Dermis blood vessel endothelial cell (primary cell): ENCODE measurements around the gene OR2AG1. TPM values are rescaled to one million over a fixed set of nuclear protein-coding genes. Genes with fewer than 3 reads are reported as not detected.
A peak's percentile ranks its signal among the peaks of the same experiment; 100 is the strongest.
"Not testable (repeated sequence)": the region's sequence is repeated elsewhere in the genome, so short reads cannot be mapped to it uniquely, and the experiment has no call there.

Experiments
- DNase-seq: peaks from one replicate; pipeline ENCODE4 v3.0.0; 2010
- total RNA-seq: library from RNA; depleted of rRNA; stranded (reverse); fragments of >200 nt; gene quantifications from 2 replicates; pipeline ENCODE4 v1.2.3, GENCODE V29; 2014

OR2AG1 gene
- total RNA-seq, 1 donor from 2014 or later: not detected

- no peak for DNase-seq
Measured at GRCh38 chr11:6794639-6795038, 11.8 kb downstream of the OR2AG1 start.

- no peak for DNase-seq
Measured at GRCh38 chr11:6799402-6799801, 16.6 kb downstream of the OR2AG1 start, which contains the start of gene OR6A2. OR6A2 (minus strand) TSS chr11:6799689; CDS start chr11:6795708, 3,981 bp downstream.

DNA sequence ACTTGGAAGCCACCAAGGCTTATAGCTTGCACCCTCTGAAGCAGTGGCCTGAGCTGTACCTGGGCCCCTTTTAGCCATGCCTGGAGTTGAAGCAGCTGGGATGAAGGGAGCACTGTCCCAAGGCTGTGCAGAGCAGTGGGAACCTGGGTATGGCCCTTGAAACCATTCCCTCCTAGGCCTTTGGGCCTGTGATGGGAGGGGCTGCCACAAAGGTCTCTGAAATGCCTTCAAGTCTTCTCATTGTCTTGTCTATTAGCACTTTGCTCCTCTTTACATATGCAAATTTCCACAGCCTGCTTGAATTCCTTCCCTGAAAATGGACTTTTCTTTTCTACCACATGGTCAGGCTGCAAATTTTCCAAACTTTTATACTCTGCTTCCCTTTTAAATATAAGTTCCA is 18.3 kb downstream of the OR2AG1 start:
- not testable (repeated sequence) for DNase-seq

DNA sequence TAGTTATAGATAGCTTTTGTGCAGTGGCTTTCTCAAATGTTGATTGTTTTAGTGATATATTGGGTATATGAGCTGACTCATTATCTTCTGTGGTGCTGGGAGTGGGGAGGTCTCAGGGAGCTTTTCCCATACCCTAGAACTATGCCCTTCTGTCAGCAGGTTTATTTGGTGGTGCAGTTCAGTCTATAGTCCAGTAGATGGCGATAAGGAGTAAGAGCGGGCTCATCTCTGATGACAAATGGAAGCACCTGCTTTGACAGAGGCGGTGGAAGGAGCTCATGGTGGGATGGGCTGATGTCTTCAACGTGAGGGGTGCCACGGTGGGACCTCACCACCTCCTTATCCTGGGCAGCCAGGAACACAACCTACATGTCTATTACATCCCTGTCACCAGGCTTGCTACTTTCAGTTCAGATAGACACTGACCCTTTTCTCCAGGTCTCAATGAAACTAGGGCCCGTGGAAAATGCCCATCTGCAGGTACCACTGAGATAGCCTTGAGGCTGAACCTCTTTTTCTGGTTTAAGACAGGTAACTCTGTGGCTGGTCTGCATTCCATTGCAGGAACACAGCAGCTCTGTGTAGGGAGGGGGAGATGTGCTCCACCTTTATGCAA is 29.7 kb downstream of the OR2AG1 start:
- peak; percentile 68 for DNase-seq

DNA sequence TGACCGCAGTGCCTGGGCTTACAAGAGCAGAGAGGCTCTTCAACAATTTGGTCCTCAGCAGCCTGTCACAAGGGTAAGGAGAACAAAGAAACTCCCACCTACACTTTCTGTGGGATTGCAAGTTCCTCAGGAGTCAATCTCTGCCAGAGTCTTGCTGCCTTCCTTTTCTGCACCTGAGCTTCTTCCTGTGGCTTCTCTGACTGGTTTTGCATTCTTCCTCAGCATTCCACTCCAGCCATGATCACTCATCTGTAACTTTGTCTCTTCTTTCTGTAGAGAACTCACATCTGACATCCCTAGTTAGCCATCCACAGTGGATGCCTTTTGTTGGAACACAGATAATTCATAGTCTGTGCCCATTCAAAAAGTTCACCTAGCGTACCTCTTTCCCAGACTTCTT is 30.8 kb downstream of the OR2AG1 start:
- DNase-seq: no peak

GRCh38 chr11:6817694-6818093 is 34.9 kb downstream of the OR2AG1 start:
- no peak for DNase-seq

DNA sequence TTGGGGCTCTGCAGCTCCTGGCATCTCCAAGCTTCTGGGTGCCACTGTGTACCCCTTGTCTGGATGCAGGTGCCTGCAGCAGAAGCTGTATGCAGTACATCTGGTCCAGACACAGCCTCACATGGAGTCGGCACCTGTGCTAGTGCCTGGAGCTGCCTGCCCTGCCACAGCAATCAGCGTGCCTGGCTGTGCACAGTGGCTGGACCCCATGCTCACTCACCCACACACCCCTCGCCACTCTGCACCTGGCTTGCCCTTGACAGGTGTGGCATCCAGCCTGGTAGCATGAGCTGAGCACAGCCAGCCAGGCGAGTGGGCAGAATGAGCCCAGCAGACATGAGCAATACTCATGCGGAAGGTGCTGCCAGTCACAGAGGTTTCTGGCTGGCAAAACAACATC is 36.1 kb downstream of the OR2AG1 start:
- no peak for DNase-seq

DNA sequence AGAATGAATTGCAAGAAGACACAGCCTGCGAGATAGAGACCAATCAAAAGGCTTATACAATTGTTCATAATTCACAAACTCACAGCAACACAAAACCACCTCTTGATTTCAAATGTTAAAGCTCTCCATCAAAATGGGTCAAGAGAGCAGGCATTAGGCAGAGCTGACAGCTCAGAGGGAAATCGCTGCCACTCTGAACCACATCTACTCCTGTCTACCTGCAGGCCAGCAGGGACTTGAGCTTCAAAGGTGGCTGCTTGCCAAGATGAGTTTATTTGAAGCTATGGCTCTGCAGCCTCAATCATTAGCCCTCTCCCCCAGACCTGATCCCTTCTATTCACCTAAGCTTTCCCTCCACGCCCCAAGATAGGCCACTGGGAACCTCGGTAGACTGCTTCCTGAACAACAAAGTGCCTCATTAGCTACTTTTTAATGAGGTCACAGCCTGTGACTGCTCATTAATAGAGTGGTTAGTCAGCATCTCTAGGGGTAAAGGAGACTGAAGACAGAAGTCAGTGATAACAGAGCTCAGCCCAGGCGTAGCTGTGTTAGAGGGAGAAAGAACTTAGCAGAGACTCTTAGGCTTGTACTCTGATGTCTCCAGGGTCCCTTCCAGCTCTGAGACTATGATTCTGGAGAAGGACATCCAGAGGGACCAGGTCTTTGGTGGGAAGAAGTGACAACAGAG is 41.5 kb downstream of the OR2AG1 start:
- DNase-seq: no peak

DNA sequence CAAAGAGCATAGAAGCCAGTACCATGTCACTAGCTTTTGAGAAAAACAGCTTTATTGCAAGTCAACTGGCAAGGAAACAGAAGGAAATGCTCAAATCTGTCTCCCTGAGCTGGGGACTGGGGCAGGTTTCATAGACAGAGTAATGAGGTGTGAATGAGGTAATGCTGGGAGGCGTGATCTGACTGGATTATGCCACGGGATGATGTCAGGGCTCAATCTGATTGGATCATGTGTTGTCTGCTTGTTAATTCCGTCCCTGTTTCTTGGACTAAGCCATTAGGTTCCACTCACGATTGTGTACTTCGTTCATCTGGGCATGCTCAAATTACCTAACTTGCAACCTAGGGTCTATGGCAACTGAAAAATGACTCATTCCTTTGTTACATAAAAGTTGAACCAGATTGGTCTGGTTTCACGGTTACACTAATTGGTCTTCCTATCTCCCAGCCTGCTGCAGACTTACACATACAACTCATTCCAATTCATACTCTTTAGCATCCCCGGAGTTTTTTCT is 42.5 kb downstream of the OR2AG1 start:
- no peak for DNase-seq

GRCh38 chr11:6828103-6828502 is 45.3 kb downstream of the OR2AG1 start:
- no peak for DNase-seq

DNA sequence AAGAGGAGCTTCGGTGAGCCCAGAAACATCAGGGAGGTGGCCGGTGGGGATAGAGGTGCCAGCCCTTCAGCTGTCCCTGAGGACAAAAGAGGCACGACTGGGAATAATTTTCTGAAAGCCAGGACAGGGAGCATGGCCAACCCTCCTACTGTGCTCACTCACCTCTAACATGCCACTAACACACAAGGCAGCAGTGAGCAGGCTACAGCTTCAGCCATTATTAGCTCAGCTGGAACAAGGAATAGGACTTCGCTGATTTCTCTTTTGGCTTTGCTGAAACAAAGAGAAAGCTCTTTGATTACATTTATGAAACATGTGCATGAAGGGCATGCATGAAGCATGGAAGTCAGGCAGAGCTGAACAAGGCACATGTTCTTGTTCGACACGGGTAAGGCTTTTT is 50.5 kb downstream of the OR2AG1 start:
- no peak for DNase-seq

- no peak for DNase-seq
Measured at GRCh38 chr11:6834021-6834420, 51.2 kb downstream of the OR2AG1 start.

Other genes with a start within 250 kb of the OR2AG1 start
- gene RRP8, start 179.4 kb upstream of the OR2AG1 start, total RNA-seq: 15.1 and 16.0 TPM in 2 replicates
- 163 and 202 TPM in 2 replicates for gene ILK, start 179.2 kb upstream of the OR2AG1 start, total RNA-seq
- 27.5 and 34.2 TPM in 2 replicates for gene TAF10, start 170.8 kb upstream of the OR2AG1 start, total RNA-seq
- 137 and 197 TPM in 2 replicates for gene TPP1, start 163.6 kb upstream of the OR2AG1 start, total RNA-seq
- 61.8 and 81.7 TPM in 2 replicates for gene DCHS1, start 127.2 kb upstream of the OR2AG1 start, total RNA-seq
- 31.2 and 61.6 TPM in 2 replicates for gene MRPL17, start 99.7 kb upstream of the OR2AG1 start, total RNA-seq
- not detected in 2 replicates for gene OR2AG2, start 11.0 kb upstream of the OR2AG1 start, total RNA-seq
- 0.05 and 0.17 TPM in 2 replicates for gene OR6A2, start 16.7 kb downstream of the OR2AG1 start, total RNA-seq
- not detected in 2 replicates for gene OR10A5, start 62.7 kb downstream of the OR2AG1 start, total RNA-seq
- gene OR10A2, start 80.0 kb downstream of the OR2AG1 start, total RNA-seq: not detected in 2 replicates
- not detected in 2 replicates for gene OR10A4, start 93.6 kb downstream of the OR2AG1 start, total RNA-seq
- gene OR2D2, start 109.5 kb downstream of the OR2AG1 start, total RNA-seq: 0.17 TPM in 1 of 2 replicates, not detected in the other
- not detected in 2 replicates for gene OR2D3, start 138.0 kb downstream of the OR2AG1 start, total RNA-seq
- 0.70 and 1.7 TPM in 2 replicates for gene ZNF215, start 143.4 kb downstream of the OR2AG1 start, total RNA-seq
- gene ZNF214, start 237.3 kb downstream of the OR2AG1 start, total RNA-seq: 0.19 and 1.7 TPM in 2 replicates
- not detected in 2 replicates for gene NLRP14, start 237.5 kb downstream of the OR2AG1 start, total RNA-seq